MCF 10A (cell line): ENCODE data around the gene CSK. TPM values are rescaled to one million over a fixed set of nuclear protein-coding genes. Genes with fewer than 3 reads are reported as not detected.

Experiments
- BruUV-seq: library from RNA; stranded (reverse); fragments of 400-500 nt; replicated peaks from 2 replicates; lab custom pipeline; 2021; lab: Mats Ljungman, UMichigan
- CTCF ChIA-PET: fragments of 300-600 bp; sonication (Branson Sonifier 250); formaldehyde crosslinking; extraction: SDS; loops from one replicate; lab custom pipeline; 2021; ENCODE audit warnings: antibody characterized with exemption, inconsistent platforms; lab: Yijun Ruan, JAX
- POLR2A ChIA-PET: fragments of 300-600, 350-650 bp; sonication (Branson Sonifier 250); formaldehyde crosslinking; extraction: SDS; loops from one replicate; lab custom pipeline; 2020; ENCODE audit warnings: antibody characterized with exemption, inconsistent platforms; lab: Yijun Ruan, JAX
- DNase-seq: peaks from one replicate; pipeline ENCODE4 v3.0.0-alpha.2; 2018; ENCODE audit not compliant: unreplicated experiment
- H3K27ac Mint-ChIP-seq: one replicate; pipeline ENCODE4 v1.8.0; 2022; ENCODE audit warnings: mild to moderate bottlenecking, low read depth, mixed read lengths; ENCODE audit not compliant: unreplicated experiment
- H3K27me3 Mint-ChIP-seq: one replicate; pipeline ENCODE4 v1.8.0; 2022; ENCODE audit warnings: mixed read lengths; ENCODE audit not compliant: insufficient read depth, unreplicated experiment
- H3K36me3 Mint-ChIP-seq: one replicate; pipeline ENCODE4 v1.8.0; 2022; ENCODE audit warnings: mild to moderate bottlenecking, moderate library complexity, mixed read lengths; ENCODE audit not compliant: insufficient read depth, unreplicated experiment
- H3K4me1 Mint-ChIP-seq: one replicate; pipeline ENCODE4 v1.8.0; 2022; ENCODE audit warnings: mixed read lengths; ENCODE audit not compliant: insufficient read depth, unreplicated experiment
- H3K4me3 Mint-ChIP-seq: one replicate; pipeline ENCODE4 v1.8.0; 2022; ENCODE audit warnings: mild to moderate bottlenecking, moderate library complexity, mixed read lengths; ENCODE audit not compliant: unreplicated experiment
- H3K9me3 Mint-ChIP-seq: one replicate; pipeline ENCODE4 v1.8.0; 2022; ENCODE audit warnings: mixed read lengths; ENCODE audit not compliant: unreplicated experiment
- intact Hi-C: fragments of 100-400 bp; cut with micrococcal nuclease; formaldehyde crosslinking; loops from 2 replicates; pipeline ENCODE4 v1.14.1; 2022
- total RNA-seq: library from RNA; stranded (reverse); gene quantifications from 2 replicates; pipeline ENCODE4 v1.2.3, GENCODE V29; 2022
- TF ChIP-seq, protein P1 (sequence below): fragments of 200-600 bp; IDR thresholded peaks from one replicate; pipeline ENCODE4 v1.8.0; 2022; ENCODE audit warnings: antibody characterized with exemption, mild to moderate bottlenecking; ENCODE audit not compliant: unreplicated experiment

CSK gene
- total RNA-seq, 1 experiment from 2014 or later, result 65.3 TPM

GRCh38 chr15:74773329-74773728 is 8.6 kb upstream of the CSK start:
- ChIA-PET CTCF (interaction anchor here (0.7 to 26.4 kb wide), 9 partner anchors 6 to 176 kb away, joined by 3 to 632 read pairs (median 57); no protein-coding TSS in a partner anchor), POLR2A (interaction anchor here (0.9 to 1.6 kb wide), 2 partner anchors 128 to 156 kb away, joined by 3 to 4 read pairs; no protein-coding TSS in a partner anchor)
- BruUV-seq, result no TSS peak
- H3K36me3 Mint-ChIP-seq, result peaks cover 4% of the 10 kb centered on the region
- no peaks in the 10 kb centered on the region for H3K27me3 Mint-ChIP-seq
- TF ChIP-seq, protein P1, sequence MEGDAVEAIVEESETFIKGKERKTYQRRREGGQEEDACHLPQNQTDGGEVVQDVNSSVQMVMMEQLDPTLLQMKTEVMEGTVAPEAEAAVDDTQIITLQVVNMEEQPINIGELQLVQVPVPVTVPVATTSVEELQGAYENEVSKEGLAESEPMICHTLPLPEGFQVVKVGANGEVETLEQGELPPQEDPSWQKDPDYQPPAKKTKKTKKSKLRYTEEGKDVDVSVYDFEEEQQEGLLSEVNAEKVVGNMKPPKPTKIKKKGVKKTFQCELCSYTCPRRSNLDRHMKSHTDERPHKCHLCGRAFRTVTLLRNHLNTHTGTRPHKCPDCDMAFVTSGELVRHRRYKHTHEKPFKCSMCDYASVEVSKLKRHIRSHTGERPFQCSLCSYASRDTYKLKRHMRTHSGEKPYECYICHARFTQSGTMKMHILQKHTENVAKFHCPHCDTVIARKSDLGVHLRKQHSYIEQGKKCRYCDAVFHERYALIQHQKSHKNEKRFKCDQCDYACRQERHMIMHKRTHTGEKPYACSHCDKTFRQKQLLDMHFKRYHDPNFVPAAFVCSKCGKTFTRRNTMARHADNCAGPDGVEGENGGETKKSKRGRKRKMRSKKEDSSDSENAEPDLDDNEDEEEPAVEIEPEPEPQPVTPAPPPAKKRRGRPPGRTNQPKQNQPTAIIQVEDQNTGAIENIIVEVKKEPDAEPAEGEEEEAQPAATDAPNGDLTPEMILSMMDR, result no peak
- no peak for DNase-seq
- H3K9me3 Mint-ChIP-seq, result no peaks in the 10 kb centered on the region
- no peak overlapping the region for H3K4me3 Mint-ChIP-seq
- H3K27ac Mint-ChIP-seq, result no peak overlapping the region
- peaks cover 6% of the 10 kb centered on the region for H3K4me1 Mint-ChIP-seq
- intact Hi-C loops, result no loop called here

DNA sequence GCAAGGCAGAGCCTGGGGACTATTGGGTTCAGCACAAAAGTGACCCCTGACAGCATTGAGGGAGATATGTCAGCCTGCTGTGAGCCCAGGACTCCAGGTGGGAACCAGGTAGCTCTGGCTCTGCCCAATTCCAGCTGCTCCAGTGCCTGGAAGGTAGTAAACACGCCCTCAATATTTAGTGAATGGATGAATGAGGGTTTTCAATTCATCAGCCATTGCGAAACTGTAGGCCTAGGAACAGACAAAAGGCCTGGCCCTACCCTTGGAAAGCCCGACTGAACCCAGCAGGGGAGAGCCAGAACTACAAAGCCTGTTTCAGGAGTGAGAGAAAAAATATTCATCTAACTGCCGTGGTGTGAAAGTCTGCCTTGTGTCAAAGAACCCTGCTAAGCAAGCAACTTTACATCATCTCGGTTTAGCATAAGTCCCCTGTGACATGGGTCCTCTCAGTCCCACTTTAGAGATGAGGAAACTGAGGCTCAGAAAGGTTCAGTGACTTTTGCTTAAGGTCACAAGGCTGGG is 8.1 kb upstream of the CSK start:
- no TSS peak for BruUV-seq
- no peak overlapping the region for H3K27ac Mint-ChIP-seq
- intact Hi-C loops, result no loop called here
- peak; percentile 61 for DNase-seq
- POLR2A ChIA-PET, result interaction anchor here (0.9 to 1.6 kb wide), 3 partner anchors 128 to 156 kb away, joined by 3 to 4 read pairs (median 3); partner anchors contain the start of gene FAM219B
- CTCF ChIA-PET, result interaction anchor here (0.9 to 26.4 kb wide), 8 partner anchors 11 to 175 kb away, joined by 3 to 632 read pairs (median 16); no protein-coding TSS in a partner anchor
- H3K9me3 Mint-ChIP-seq, result no peaks in the 10 kb centered on the region
- H3K27me3 Mint-ChIP-seq, result no peaks in the 10 kb centered on the region
- H3K4me3 Mint-ChIP-seq, result no peak overlapping the region
- H3K36me3 Mint-ChIP-seq, result peaks cover 4% of the 10 kb centered on the region
- TF ChIP-seq, protein P1, result no peak
- peaks cover 3% of the 10 kb centered on the region for H3K4me1 Mint-ChIP-seq

GRCh38 chr15:74775132-74775562 is 6.7 kb upstream of the CSK start:
- ChIA-PET POLR2A (no interaction called here), CTCF (interaction anchor here (1.2 to 26.4 kb wide), 4 partner anchors 13 to 174 kb away, joined by 3 to 632 read pairs (median 66); no protein-coding TSS in a partner anchor)
- H3K4me3 Mint-ChIP-seq, result no peak overlapping the region
- no peaks in the 10 kb centered on the region for H3K27me3 Mint-ChIP-seq
- TF ChIP-seq, protein P1, result no peak
- BruUV-seq, result no TSS peak
- H3K36me3 Mint-ChIP-seq, result peaks cover under 1% of the 10 kb centered on the region
- H3K4me1 Mint-ChIP-seq, result no peaks in the 10 kb centered on the region
- intact Hi-C loops, result no loop called here
- no peak for DNase-seq
- H3K27ac Mint-ChIP-seq, result no peak overlapping the region
- H3K9me3 Mint-ChIP-seq, result no peaks in the 10 kb centered on the region

DNA sequence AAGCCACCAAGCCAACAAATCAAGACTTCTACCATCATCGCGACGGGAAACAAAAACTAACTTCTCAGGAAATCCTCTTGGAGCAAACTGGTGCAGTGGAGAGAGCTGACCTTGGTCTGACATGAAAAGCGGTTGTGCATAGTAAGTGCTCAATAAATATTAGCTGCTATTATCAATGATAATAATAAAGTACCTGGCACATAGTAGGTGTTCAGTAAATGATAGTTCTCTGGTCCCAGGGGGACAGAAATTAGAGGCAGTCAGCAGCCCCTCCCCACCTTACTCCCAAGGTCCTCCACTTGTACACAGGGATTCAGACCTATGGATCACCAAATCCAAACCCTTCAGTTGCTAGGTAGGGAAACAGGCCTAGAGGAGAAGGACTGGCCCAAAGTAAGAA is 6.0 kb upstream of the CSK start:
- DNase-seq, result no peak
- POLR2A ChIA-PET, result no interaction called here
- peaks cover 1% of the 10 kb centered on the region for H3K4me1 Mint-ChIP-seq
- CTCF ChIA-PET, result interaction anchor here (0.5 to 26.4 kb wide), 5 partner anchors 24 to 174 kb away, joined by 3 to 632 read pairs (median 3); no protein-coding TSS in a partner anchor
- no peak overlapping the region for H3K4me3 Mint-ChIP-seq
- H3K36me3 Mint-ChIP-seq, result no peaks in the 10 kb centered on the region
- no peaks in the 10 kb centered on the region for H3K9me3 Mint-ChIP-seq
- BruUV-seq, result no TSS peak
- H3K27ac Mint-ChIP-seq, result no peak overlapping the region
- TF ChIP-seq, protein P1, result no peak
- H3K27me3 Mint-ChIP-seq, result no peaks in the 10 kb centered on the region
- intact Hi-C loops, result no loop called here
